Stimulated activated naive B cell treated with anti-CD40 and anti-IgM and Interleukin-4, amounts not matched to agents 10 μg/mL and 1 μg/mL and 100 μg/mL, for 72 hours (primary cell): Measurements from ENCODE around the gene ZNF19.

Experiments used
- ATAC-seq, 2 donors: fragments of 150-1000 bp; cut with Tn5 transposase; replicated peaks; 2 replicates each; pipeline ENCODE4 v1.10.0; 2021; ENCODE audit warnings: moderate library complexity in 1 of 2
- DNase-seq: peaks from one replicate; pipeline ENCODE4 v3.0.0; 2021
- H3K27ac Mint-ChIP-seq: one replicate; pipeline ENCODE4 v1.8.0; 2022; ENCODE audit warnings: mild to moderate bottlenecking, mixed read lengths
- H3K27me3 Mint-ChIP-seq, 2 donors: one replicate each; pipeline ENCODE4 v1.8.0; 2022; ENCODE audit warnings: mixed read lengths in 2 of 2
- H3K36me3 Mint-ChIP-seq, 2 donors: one replicate each; pipeline ENCODE4 v1.8.0; 2022; ENCODE audit warnings: mixed read lengths in 2 of 2, mild to moderate bottlenecking in 1 of 2
- H3K4me1 Mint-ChIP-seq, 2 donors: one replicate each; pipeline ENCODE4 v1.8.0; 2022; ENCODE audit warnings: mixed read lengths in 2 of 2, mild to moderate bottlenecking in 1 of 2
- H3K4me3 Mint-ChIP-seq, 2 donors: one replicate each; pipeline ENCODE4 v1.8.0; 2022; ENCODE audit warnings: mild to moderate bottlenecking in 2 of 2, mixed read lengths in 2 of 2, moderate library complexity in 1 of 2
- H3K9me3 Mint-ChIP-seq, 2 donors: one replicate each; pipeline ENCODE4 v1.8.0; 2022; ENCODE audit warnings: mixed read lengths in 2 of 2, mild to moderate bottlenecking in 1 of 2

The ZNF19 gene

DNA sequence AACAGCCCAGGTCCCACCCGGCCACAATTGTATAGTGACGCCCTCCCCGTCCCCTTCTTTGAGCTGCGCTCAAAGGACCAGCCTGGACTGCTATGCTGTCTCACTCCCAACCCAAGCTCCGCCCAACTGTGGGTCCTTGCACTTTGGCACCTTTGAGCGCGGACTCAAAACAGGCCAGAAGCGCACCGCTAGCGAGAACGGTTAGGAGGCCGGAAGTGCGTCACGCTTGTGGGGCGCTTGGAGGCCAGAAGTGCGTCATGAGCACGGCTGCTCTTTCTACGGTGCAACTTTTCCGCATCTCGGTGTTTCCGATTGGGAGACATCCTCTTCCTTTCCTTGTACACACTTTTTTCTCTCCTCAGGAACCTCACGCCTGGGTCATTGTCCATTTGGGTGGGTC lies at the start of gene ZNF19:
Gene ZNF19, minus strand, starts transcription at position 203 of the 400 bp plus-strand sequence. CDS start 7,210 bp downstream, outside the sequence.
- Mint-ChIP-seq H3K4me3 (no peak within 1 kb of the TSS), H3K27ac (no peak within 1 kb of the TSS), H3K36me3 (peaks cover 0 to 4% of the 10 kb centered on the region in 2 donors), H3K9me3 (peaks cover 3 to 5% of the 10 kb centered on the region in 2 donors), H3K27me3 (peaks cover 15 to 17% of the 10 kb centered on the region in 2 donors), H3K4me1 (peaks cover 0 to 9% of the 10 kb centered on the region in 2 donors)
- no peak for ATAC-seq
- no peak for DNase-seq

DNA sequence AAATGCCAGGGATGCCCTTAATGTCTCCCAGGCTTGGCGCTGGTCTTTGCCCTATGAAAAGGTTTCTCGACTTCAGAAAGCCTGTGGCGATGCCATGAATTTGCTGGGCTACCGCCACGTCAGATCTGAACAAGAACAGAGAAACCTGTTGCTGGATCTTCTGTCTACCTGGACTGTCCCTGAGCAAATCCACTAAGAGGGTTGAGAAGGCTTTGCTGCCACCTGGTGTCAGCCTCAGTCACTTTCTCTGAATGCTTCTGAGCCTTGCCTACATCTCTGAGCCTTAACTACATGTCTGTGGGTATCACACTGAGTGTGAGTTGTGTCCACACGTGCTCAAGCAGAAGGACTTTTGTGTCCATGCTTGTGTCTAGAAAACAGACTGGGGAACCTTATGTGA lies 48.5 kb upstream of the ZNF19 start:
- DNase-seq = peak; percentile 21
- no peak overlapping the region for H3K27ac Mint-ChIP-seq
- no peaks in the 10 kb centered on the region for H3K9me3 Mint-ChIP-seq

DNA sequence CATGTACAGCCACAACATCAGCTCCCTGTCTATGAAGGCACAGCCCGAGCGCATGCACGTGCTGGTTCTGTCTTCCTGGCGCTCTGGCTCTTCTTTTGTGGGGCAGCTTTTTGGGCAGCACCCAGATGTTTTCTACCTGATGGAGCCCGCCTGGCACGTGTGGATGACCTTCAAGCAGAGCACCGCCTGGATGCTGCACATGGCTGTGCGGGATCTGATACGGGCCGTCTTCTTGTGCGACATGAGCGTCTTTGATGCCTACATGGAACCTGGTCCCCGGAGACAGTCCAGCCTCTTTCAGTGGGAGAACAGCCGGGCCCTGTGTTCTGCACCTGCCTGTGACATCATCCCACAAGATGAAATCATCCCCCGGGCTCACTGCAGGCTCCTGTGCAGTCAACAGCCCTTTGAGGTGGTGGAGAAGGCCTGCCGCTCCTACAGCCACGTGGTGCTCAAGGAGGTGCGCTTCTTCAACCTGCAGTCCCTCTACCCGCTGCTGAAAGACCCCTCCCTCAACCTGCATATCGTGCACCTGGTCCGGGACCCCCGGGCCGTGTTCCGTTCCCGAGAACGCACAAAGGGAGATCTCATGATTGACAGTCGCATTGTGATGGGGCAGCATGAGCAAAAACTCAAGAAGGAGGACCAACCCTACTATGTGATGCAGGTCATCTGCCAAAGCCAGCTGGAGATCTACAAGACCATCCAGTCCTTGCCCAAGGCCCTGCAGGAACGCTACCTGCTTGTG lies 47.8 kb upstream of the ZNF19 start:
- DNase-seq (no peak), ATAC-seq (no peak)
- H3K9me3 Mint-ChIP-seq = no peaks in the 10 kb centered on the region
- no peaks in the 10 kb centered on the region for H3K27me3 Mint-ChIP-seq
- H3K4me3 Mint-ChIP-seq = no peak overlapping the region
- no peak overlapping the region for H3K27ac Mint-ChIP-seq
- peaks cover 8 to 9% of the 10 kb centered on the region in 2 donors for H3K4me1 Mint-ChIP-seq
- no peaks in the 10 kb centered on the region for H3K36me3 Mint-ChIP-seq

More for the DNA sequence above, 48.5 kb upstream of the ZNF19 start:
- no peaks in the 10 kb centered on the region for H3K36me3 Mint-ChIP-seq
- H3K4me3 Mint-ChIP-seq = no peak overlapping the region
- peak; percentile 86 to 91 for ATAC-seq
- peaks cover 5% of the 10 kb centered on the region in 2 donors for H3K27me3 Mint-ChIP-seq
- H3K4me1 Mint-ChIP-seq = peaks cover 13 to 15% of the 10 kb centered on the region in 2 donors

DNA sequence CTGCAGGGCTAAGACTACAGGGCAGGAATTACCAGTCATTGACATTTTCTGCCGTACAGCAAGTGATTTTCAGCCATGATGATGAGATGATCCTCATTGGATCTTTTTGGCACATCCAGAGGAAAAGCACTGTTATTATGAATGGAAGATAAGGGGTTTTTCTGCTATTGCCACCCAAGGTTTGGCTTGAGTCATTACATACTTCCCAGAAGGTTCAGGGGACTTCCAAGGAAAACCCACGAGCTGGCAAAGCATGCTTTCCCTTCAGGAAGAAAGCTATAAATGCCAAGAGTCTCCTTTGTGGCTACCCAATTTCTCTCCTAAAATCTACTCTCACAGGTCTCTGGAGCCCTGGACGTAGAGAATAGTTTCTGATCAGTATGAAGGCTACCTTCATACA lies 43.2 kb upstream of the ZNF19 start:
- no peaks in the 10 kb centered on the region for H3K9me3 Mint-ChIP-seq
- H3K4me3 Mint-ChIP-seq = no peak overlapping the region
- no peaks in the 10 kb centered on the region for H3K4me1 Mint-ChIP-seq
- no peak overlapping the region for H3K27ac Mint-ChIP-seq
- peaks cover 15 to 17% of the 10 kb centered on the region in 2 donors for H3K27me3 Mint-ChIP-seq
- DNase-seq = no peak
- ATAC-seq = no peak
- no peaks in the 10 kb centered on the region for H3K36me3 Mint-ChIP-seq

DNA sequence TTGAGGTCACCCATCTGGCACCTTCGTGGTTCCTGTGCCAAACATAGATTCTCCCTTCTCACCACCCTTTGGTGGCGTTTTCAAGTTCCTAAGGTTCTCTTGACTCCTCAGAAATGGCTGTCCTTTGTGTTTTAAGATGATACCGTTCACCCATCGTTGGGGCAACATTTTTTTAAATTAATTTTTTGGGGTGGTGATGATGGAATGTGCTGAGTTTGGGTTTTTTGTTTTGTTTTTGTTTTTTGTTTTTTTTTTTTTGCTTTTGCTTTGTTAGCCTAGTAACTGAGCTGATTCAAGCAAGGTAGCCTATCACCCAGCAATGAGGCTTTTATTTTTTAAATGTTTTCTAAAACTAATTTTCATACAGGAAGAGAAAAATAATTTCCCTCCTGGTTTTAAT lies 39.7 kb upstream of the ZNF19 start:
- DNase-seq (no peak), ATAC-seq (no peak)
- Mint-ChIP-seq H3K4me1 (peaks cover 6 to 7% of the 10 kb centered on the region in 2 donors), H3K4me3 (no peak overlapping the region), H3K9me3 (no peaks in the 10 kb centered on the region), H3K36me3 (no peaks in the 10 kb centered on the region), H3K27me3 (peaks cover 27 to 34% of the 10 kb centered on the region in 2 donors), H3K27ac (no peak overlapping the region)

DNA sequence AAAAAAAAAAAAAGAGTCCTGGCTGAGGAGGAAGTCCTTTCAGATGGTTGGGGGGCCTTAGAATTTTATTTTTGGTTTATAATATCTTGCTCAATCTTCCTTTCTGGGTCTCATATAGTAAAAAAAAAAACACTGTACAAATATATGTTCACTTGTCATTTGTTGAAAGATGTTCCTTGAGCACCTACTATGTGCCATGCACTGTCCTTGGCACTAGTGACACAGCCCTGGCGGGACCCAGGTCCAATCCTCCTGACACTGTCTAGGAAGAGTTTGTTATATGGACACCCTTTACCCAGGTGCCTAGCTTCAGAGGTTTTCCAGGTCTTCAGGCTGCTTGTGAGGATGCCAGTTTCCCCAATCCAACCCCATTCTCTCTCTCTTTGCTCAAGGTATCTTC lies 39.1 kb upstream of the ZNF19 start:
- no peak for DNase-seq
- Mint-ChIP-seq H3K27me3 (peaks cover 27 to 40% of the 10 kb centered on the region in 2 donors), H3K4me3 (no peak overlapping the region), H3K36me3 (no peaks in the 10 kb centered on the region), H3K27ac (no peak overlapping the region), H3K4me1 (peaks cover 6 to 7% of the 10 kb centered on the region in 2 donors), H3K9me3 (no peaks in the 10 kb centered on the region)
- ATAC-seq = no peak

DNA sequence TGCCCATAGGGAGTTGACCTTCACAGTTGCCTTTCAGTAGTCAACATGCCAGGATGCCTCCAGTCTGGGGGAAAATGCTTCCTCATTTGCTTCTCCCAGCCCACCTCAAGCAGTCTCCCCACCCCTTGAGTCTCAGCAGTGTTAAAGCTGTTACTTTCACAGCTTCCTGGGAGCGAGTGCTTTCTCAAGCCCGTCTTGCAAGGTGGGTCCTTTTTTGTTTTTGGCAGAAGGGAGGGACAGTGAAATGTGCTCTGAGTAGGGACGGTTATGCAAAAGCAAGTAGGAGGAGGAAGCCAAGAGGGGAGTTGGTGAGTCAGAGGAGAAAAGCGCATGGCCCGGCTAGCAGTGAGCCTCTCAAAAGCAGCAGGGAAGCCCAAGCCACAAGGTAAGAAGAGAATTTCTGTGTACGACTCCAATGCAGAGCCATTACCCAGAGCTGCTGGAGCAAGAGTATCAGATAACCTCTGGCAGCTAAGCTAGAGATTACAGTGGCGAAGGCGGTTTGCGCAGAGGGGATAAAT lies 37.0 kb upstream of the ZNF19 start, which contains the start of gene CHST4:
Gene CHST4, plus strand, starts transcription at position 316 of the 521 bp plus-strand sequence. CDS start 10,252 bp downstream, outside the sequence.
- DNase-seq = peak; percentile 3
- no peaks in the 10 kb centered on the region for H3K36me3 Mint-ChIP-seq
- peaks cover 6 to 7% of the 10 kb centered on the region in 2 donors for H3K4me1 Mint-ChIP-seq
- peak within 1 kb of the TSS; percentile 23 to 50 for H3K4me3 Mint-ChIP-seq
- H3K9me3 Mint-ChIP-seq = no peaks in the 10 kb centered on the region
- H3K27me3 Mint-ChIP-seq = peaks cover 40 to 44% of the 10 kb centered on the region in 2 donors
- H3K27ac Mint-ChIP-seq = no peak within 1 kb of the TSS
- peak; percentile 65 to 84 for ATAC-seq

DNA sequence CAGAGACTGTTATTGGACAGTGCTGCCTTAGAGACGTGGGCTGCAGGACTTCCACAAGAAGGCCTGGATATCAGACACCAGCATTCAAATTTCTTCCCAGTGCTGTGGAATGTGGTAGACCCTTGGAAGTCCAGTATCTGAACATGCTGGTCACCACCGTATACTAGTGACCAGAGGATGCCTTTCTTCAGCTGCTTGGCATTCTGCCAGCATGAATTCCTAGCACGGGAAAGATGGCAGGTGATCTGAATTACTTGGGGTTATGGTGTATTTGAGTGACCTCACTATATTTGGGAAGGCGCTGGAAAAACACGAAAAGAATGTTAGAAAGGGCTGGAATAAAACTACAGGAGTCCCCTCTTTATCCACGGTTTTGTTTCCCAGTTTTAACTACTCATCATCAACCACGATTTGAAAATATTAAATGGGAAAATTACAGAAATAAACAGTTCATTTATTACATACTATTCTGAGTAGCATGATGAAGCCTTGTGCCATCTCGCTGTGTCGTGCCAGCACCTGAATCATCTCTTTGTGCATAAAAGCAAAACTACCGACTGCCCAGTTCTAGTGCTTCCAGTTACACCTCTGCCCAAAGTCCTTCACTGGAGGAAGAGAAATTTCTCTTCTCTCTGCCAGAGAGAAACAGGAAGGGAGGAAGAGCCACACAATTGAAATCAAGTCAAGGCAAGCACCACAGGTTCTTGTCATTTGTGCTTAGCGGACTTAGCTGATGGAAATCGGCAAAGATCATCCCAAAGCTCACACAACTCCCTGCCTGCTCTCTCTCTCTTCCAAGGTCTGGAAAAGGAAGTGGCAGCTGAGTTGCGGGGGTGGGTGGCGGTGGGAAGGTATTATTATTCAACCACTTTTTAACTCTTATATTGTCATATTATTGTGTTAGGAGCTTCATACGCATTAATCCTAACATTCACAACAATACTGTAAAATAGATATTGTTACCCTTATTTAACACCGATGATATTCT lies 35.7 kb upstream of the ZNF19 start:
- peaks cover 34 to 44% of the 10 kb centered on the region in 2 donors for H3K27me3 Mint-ChIP-seq
- H3K4me3 Mint-ChIP-seq = no peak overlapping the region
- no peaks in the 10 kb centered on the region for H3K9me3 Mint-ChIP-seq
- H3K27ac Mint-ChIP-seq = no peak overlapping the region
- peaks cover 6 to 7% of the 10 kb centered on the region in 2 donors for H3K4me1 Mint-ChIP-seq
- DNase-seq = no peak
- no peaks in the 10 kb centered on the region for H3K36me3 Mint-ChIP-seq
- no peak for ATAC-seq

DNA sequence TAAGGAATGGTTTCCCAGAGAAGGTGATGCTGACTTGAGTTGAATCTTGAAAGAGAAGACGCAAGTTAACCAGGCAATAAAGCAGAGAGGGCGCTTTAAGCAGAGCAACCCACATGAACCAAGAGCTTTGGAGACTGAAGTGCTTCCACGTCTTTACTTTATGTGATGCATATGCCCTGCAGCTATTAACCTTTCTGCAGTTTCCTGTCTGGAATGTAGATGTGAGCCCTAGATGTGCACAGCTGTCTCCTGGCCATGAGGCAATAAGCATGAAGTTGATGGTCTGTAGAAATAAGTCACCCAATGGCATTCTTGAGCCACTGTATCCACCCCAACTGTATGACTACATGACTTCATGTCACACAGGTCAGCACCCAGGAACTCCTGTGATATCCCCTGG lies 31.4 kb upstream of the ZNF19 start:
- Mint-ChIP-seq H3K27ac (no peak overlapping the region), H3K27me3 (peaks cover 25% of the 10 kb centered on the region in 2 donors), H3K4me1 (no peaks in the 10 kb centered on the region), H3K36me3 (no peaks in the 10 kb centered on the region), H3K9me3 (no peaks in the 10 kb centered on the region), H3K4me3 (no peak overlapping the region)
- DNase-seq (no peak), ATAC-seq (no peak)

DNA sequence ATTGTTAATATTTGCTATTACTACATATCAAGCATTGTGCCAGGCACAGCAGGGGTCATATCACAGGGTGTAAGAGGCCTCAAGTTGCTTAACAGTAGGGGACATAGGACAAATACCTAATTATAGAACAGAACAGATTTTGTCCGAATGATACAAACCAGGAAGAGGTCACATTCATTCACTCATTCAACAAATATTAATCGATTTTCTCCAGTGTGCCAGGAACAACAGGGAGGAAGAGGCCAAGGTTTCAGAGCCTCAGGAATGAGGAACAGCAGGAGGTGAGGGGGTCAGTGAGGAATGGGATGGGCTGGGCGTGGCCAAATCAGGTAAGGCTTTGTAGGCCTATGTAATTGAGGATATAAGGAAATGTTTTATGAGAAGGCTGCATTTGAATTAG lies 25.9 kb upstream of the ZNF19 start:
- no peaks in the 10 kb centered on the region for H3K36me3 Mint-ChIP-seq
- no peak overlapping the region for H3K27ac Mint-ChIP-seq
- H3K4me1 Mint-ChIP-seq = no peaks in the 10 kb centered on the region
- no peak for DNase-seq
- H3K9me3 Mint-ChIP-seq = no peaks in the 10 kb centered on the region
- H3K27me3 Mint-ChIP-seq = peaks cover 26 to 34% of the 10 kb centered on the region in 2 donors
- no peak for ATAC-seq
- no peak overlapping the region for H3K4me3 Mint-ChIP-seq

DNA sequence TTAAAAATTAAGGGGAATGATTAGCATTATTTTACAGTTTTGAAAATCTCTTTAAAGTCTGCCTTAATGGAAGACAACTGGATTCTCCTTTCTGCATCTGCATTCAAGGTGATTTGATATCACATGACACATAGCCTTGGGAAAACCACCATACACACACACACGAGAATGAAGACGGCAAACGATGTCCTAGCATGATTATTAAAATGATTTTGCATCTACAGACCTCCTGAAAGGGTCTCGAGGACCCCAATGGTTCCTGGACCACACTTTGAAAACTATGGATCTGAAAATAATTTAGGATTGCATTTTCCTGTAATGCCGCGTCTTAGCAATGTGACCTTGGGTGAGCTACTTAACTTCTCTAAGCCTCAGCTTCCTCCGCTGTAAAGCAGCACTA lies 25.4 kb upstream of the ZNF19 start:
- peaks cover 26 to 39% of the 10 kb centered on the region in 2 donors for H3K27me3 Mint-ChIP-seq
- DNase-seq = no peak
- ATAC-seq = no peak
- no peaks in the 10 kb centered on the region for H3K9me3 Mint-ChIP-seq
- H3K36me3 Mint-ChIP-seq = no peaks in the 10 kb centered on the region
- H3K4me1 Mint-ChIP-seq = no peaks in the 10 kb centered on the region
- H3K4me3 Mint-ChIP-seq = no peak overlapping the region
- no peak overlapping the region for H3K27ac Mint-ChIP-seq

DNA sequence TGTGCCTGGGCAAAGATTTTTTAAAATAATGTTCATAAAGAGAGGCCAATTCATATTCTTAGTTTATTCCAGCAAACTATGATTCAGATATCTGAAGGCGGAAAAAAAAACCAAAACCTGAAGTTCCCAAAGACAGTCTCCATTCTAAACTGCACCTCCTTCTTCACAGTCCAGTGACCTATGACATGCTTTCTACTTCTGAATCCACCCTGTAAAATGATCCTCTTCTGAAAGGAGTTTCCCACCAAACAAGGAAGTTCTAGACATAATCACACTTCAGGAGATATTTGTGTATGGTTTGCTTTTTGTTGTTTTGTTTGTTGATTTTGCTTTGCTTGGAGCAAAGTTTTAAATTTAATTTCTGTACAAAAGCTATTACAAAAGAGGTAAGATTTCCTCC lies 24.2 kb upstream of the ZNF19 start:
- ATAC-seq (no peak), DNase-seq (no peak)
- H3K4me3 Mint-ChIP-seq = no peak overlapping the region
- no peak overlapping the region for H3K27ac Mint-ChIP-seq
- H3K4me1 Mint-ChIP-seq = no peaks in the 10 kb centered on the region
- no peaks in the 10 kb centered on the region for H3K9me3 Mint-ChIP-seq
- H3K36me3 Mint-ChIP-seq = no peaks in the 10 kb centered on the region
- H3K27me3 Mint-ChIP-seq = peaks cover 33 to 40% of the 10 kb centered on the region in 2 donors

DNA sequence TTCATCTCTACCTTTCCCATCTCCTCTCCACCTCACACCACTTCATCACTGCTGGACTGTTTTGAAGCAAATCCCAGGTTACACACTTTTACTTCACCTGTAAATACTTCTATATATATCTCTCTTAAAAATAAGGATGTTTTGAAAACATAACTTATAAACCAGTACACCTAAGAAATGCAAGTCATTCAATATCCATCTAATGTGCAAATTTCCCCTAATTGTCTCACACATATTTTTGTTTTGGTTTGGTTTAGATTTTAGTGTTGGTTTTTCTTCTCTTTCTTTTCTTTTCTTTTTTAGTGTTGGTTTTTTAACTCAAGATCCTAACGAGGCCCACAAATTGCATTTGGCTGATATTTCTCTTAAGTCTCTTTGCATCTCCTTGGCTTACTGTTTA lies 17.9 kb upstream of the ZNF19 start:
- no peaks in the 10 kb centered on the region for H3K9me3 Mint-ChIP-seq
- peaks cover 0 to 2% of the 10 kb centered on the region in 2 donors for H3K4me1 Mint-ChIP-seq
- peaks cover 31 to 32% of the 10 kb centered on the region in 2 donors for H3K27me3 Mint-ChIP-seq
- H3K27ac Mint-ChIP-seq = no peak overlapping the region
- no peak overlapping the region for H3K4me3 Mint-ChIP-seq
- H3K36me3 Mint-ChIP-seq = no peaks in the 10 kb centered on the region
- no peak for DNase-seq
- no peak for ATAC-seq

DNA sequence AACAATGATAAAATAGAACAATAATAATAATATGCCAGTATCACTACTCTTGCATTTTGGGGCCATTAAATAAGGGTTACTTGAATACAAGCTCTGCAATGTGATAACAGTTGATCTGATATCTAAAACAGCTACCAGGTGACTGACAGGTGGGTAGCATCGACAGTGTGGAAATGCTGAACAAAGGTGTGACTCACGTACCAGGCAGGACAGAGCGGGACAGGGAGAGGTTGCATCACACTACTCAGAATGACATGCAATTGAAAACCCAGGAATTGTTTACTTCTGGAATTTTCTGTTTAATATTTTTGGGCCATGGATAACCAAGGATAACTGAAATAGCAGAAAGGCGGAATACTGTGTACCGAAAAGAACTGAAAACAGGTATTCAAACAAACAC lies 15.8 kb upstream of the ZNF19 start:
- no peaks in the 10 kb centered on the region for H3K36me3 Mint-ChIP-seq
- no peak overlapping the region for H3K27ac Mint-ChIP-seq

More for the DNA sequence above, 15.8 kb upstream of the ZNF19 start:
- DNase-seq (no peak), ATAC-seq (no peak)
- Mint-ChIP-seq H3K4me3 (no peak overlapping the region), H3K27me3 (peaks cover 17 to 19% of the 10 kb centered on the region in 2 donors), H3K4me1 (peaks cover 0 to 2% of the 10 kb centered on the region in 2 donors), H3K9me3 (no peaks in the 10 kb centered on the region)
